ENCODE results near the gene ARMC7.

DNA sequence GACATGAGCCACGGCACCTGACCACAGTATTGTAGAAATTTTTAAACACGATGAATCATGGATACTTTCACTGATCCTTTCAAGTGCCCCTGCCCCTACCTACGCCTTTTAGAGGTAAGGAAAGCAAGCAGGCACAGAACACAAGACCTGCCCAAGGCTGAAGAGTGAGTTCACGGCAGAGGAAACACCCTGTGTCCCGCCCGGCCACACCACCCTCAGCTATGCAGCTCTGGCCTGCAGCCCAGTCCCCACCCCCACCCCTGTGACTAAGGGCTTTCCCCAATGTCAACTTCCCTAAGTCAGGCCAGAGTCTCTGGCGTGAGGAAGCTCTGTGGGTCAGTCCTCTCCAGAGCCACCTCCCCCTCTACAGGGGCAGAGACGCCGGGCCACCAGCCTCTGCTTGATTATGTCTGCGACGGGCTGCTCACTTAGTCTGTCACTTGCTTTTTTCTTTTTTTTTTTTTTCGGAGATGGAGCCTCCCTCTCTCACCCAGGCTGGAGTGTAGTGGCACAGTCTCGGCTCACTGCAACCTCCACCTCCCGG is 13.6 kb upstream of the ARMC7 start:
- peak in 1 of 2 donors; percentile 63 for TF ChIP-seq POLR2A (IDR thresholded peaks at IDR 0.05)
- TF ChIP-seq, protein P1, sequence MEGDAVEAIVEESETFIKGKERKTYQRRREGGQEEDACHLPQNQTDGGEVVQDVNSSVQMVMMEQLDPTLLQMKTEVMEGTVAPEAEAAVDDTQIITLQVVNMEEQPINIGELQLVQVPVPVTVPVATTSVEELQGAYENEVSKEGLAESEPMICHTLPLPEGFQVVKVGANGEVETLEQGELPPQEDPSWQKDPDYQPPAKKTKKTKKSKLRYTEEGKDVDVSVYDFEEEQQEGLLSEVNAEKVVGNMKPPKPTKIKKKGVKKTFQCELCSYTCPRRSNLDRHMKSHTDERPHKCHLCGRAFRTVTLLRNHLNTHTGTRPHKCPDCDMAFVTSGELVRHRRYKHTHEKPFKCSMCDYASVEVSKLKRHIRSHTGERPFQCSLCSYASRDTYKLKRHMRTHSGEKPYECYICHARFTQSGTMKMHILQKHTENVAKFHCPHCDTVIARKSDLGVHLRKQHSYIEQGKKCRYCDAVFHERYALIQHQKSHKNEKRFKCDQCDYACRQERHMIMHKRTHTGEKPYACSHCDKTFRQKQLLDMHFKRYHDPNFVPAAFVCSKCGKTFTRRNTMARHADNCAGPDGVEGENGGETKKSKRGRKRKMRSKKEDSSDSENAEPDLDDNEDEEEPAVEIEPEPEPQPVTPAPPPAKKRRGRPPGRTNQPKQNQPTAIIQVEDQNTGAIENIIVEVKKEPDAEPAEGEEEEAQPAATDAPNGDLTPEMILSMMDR (IDR thresholded peaks at IDR 0.05), result no peak

All from Peyer's patch (tissue), 4 donors.